OCI-LY3 (cell line): ENCODE measurements around the gene CHKA.

Experiments used
- H2AFZ ChIP-seq: fragments of 200-600, 300-600 bp; shearing (Covaris generic); 2 replicates; pipeline ENCODE4 v1.6.0; 2014; ENCODE audit warnings: antibody characterized with exemption, low read depth, low read length
- H3K27ac ChIP-seq: fragments of 200-600, 300-600 bp; sonication (generic); 2 replicates; pipeline ENCODE4 v1.5.1; 2014; ENCODE audit warnings: mild to moderate bottlenecking, low read length, moderate library complexity, mixed read lengths
- H3K27me3 ChIP-seq: fragments of 200-600, 300-600 bp; sonication (generic); 2 replicates; pipeline ENCODE4 v1.6.1; 2014; ENCODE audit warnings: low read depth, low read length, mixed read lengths
- H3K36me3 ChIP-seq: fragments of 200-600, 300-600 bp; sonication (generic); replicated peaks from 2 replicates; pipeline ENCODE3; 2014; ENCODE audit warnings: low read depth, low read length, mixed read lengths
- H3K4me1 ChIP-seq: fragments of 300-600, 200-600 bp; sonication (generic); 2 replicates; pipeline ENCODE4 v1.6.1; 2014; ENCODE audit warnings: low read length, mixed read lengths
- H3K4me2 ChIP-seq: fragments of 200-600, 300-600 bp; sonication (generic); 2 replicates; pipeline ENCODE4 v1.6.1; 2014; ENCODE audit warnings: low read length, mixed read lengths
- H3K4me3 ChIP-seq: fragments of 300-600, 200-600 bp; sonication (generic); 2 replicates; pipeline ENCODE4 v1.5.1; 2014; ENCODE audit warnings: antibody characterized with exemption, mild to moderate bottlenecking, low read length, moderate library complexity
- H3K79me2 ChIP-seq: fragments of 300-600, 200-600 bp; shearing (Covaris generic); 2 replicates; pipeline ENCODE4 v1.6.1; 2014; ENCODE audit warnings: mild to moderate bottlenecking, low read length, mixed read lengths
- H3K9ac ChIP-seq: fragments of 300-600, 200-600 bp; shearing (Covaris generic); 2 replicates; pipeline ENCODE4 v1.6.0; 2014; ENCODE audit warnings: mild to moderate bottlenecking, low read length, moderate library complexity
- H3K9me3 ChIP-seq: fragments of 200-600, 300-600 bp; shearing (Covaris generic); 2 replicates; pipeline ENCODE4 v1.6.1; 2014; ENCODE audit warnings: low read length, mixed read lengths; ENCODE audit not compliant: insufficient read depth
- H4K20me1 ChIP-seq: fragments of 200-600, 300-600 bp; sonication (generic); 2 replicates; pipeline ENCODE4 v1.6.1; 2016; ENCODE audit warnings: low read length, mixed read lengths; ENCODE audit not compliant: insufficient read depth
- CTCF ChIP-seq: fragments of 200-600, 300-600 bp; sonication (generic); IDR thresholded peaks from 2 replicates; pipeline ENCODE4 v1.5.1; 2014; ENCODE audit warnings: antibody characterized with exemption, low read length, low read depth
- EZH2phosphoT487 ChIP-seq: fragments of 200-600 bp; shearing (Covaris generic); IDR thresholded peaks from 2 replicates; pipeline ENCODE4 v1.6.1; 2018; ENCODE audit warnings: antibody characterized with exemption, mixed run types, low read depth

Gene CHKA

GRCh38 chr11:68148071-68148805 lies 27.1 kb upstream of the CHKA start:
- no peaks in the 10 kb centered on the region for H3K79me2 ChIP-seq
- H3K27ac ChIP-seq: no peak overlapping the region
- no peaks in the 10 kb centered on the region for H4K20me1 ChIP-seq
- no peaks in the 10 kb centered on the region for H3K9me3 ChIP-seq
- H3K4me2 ChIP-seq: no peak overlapping the region
- TF ChIP-seq CTCF: no peak
- TF ChIP-seq EZH2phosphoT487: no peak
- H3K36me3 ChIP-seq: no peaks in the 10 kb centered on the region
- H3K27me3 ChIP-seq: no peaks in the 10 kb centered on the region
- peaks cover 21% of the 10 kb centered on the region for H3K4me1 ChIP-seq
- H2AFZ ChIP-seq: no peak overlapping the region
- H3K9ac ChIP-seq: no peak overlapping the region
- H3K4me3 ChIP-seq: no peak overlapping the region

DNA sequence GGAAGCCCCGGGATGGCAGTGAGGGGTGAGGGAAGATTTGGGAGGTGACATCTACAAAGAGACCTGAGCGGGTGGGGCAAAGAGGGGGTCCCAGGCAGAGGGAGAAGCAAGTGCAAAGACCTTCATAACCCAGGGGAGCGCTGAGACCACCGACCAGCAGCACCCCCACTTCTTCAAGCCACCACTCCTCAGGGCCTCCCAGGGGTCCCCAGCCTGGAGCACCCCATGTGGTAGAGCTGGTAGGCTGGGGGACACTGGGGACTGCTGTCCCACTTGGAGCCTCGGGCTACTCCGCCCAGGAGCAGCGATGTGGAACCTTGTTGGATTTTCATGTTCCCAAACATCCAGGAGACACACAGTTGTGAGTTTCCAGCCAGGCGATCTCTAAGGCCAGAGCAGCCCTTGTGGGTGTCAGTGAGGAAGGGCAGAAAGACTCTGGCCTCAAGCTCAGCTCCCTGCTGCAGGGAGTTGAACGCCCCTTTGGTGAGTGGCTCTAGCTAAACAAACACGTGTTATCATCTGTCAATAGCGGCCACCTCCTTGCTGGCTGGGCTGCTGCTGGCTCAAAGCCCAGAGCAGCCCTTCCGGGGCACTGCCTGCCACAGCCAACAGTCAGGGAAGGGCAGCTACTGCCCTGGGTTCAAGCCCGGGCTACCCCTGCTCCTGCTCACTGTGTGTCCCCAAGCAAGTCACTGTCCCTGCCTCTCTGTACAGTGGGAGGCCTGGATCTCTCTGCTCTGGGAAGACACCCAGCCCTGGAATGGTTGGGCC lies 25.7 kb upstream of the CHKA start:
- no peak overlapping the region for H2AFZ ChIP-seq
- TF ChIP-seq EZH2phosphoT487 (no peak), CTCF (no peak)
- no peak overlapping the region for H3K4me3 ChIP-seq
- no peaks in the 10 kb centered on the region for H3K9me3 ChIP-seq
- no peak overlapping the region for H3K4me2 ChIP-seq
- H3K27me3 ChIP-seq: no peaks in the 10 kb centered on the region
- no peak overlapping the region for H3K27ac ChIP-seq
- peaks cover 24% of the 10 kb centered on the region for H3K4me1 ChIP-seq
- H3K79me2 ChIP-seq: no peaks in the 10 kb centered on the region
- no peaks in the 10 kb centered on the region for H4K20me1 ChIP-seq
- H3K36me3 ChIP-seq: no peaks in the 10 kb centered on the region
- no peak overlapping the region for H3K9ac ChIP-seq

DNA sequence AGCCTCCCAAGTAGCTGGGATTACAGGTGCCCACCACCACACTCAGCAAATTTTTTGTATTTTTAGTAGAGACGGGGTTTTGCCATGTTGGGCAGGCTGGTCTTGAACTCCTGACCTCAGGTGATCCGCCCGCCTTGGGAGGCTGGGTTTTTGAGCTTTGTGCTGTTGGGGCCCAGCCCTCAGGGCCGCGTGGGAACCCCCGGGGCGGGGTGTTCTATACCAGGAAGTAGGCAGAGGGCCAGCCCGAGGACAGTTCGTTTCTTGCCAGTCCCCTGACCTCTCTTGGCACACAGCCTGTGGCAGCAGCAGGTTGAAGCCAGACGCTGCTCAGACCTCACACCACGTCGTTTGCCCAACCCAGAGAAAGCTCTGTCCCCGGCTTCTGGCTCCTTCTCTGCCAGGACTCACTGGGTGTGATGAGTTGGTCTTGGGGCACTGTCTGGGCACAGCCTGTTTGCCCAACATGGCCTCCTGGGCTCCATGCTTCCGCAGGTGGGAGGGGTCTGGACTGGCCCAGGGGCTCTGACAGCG lies 24.9 kb upstream of the CHKA start:
- Histone ChIP-seq H3K27ac (no peak overlapping the region), H3K27me3 (no peaks in the 10 kb centered on the region), H3K9me3 (no peaks in the 10 kb centered on the region), H3K79me2 (no peaks in the 10 kb centered on the region), H3K36me3 (no peaks in the 10 kb centered on the region), H4K20me1 (no peaks in the 10 kb centered on the region), H3K4me1 (peaks cover 24% of the 10 kb centered on the region), H2AFZ (no peak overlapping the region), H3K4me2 (no peak overlapping the region), H3K4me3 (no peak overlapping the region), H3K9ac (no peak overlapping the region)
- TF ChIP-seq CTCF (no peak), EZH2phosphoT487 (no peak)
